Rectal smooth muscle tissue (tissue), 1 donor: ENCODE measurements around the gene ATXN7L1.

Experiments used
- H3K27ac ChIP-seq: one replicate; pipeline ENCODE4 v1.7.0; 2013; ENCODE audit warnings: low read depth, low read length, inconsistent platforms
- H3K27me3 ChIP-seq: one replicate; pipeline ENCODE4 v1.7.0; 2013; ENCODE audit warnings: low read length; ENCODE audit not compliant: control insufficient read depth, insufficient read depth
- H3K36me3 ChIP-seq: one replicate; pipeline ENCODE4 v1.7.0; 2013; ENCODE audit warnings: low read length; ENCODE audit not compliant: control insufficient read depth, insufficient read depth
- H3K4me1 ChIP-seq: one replicate; pipeline ENCODE4 v1.7.0; 2013; ENCODE audit warnings: low read length; ENCODE audit not compliant: control insufficient read depth, insufficient read depth
- H3K4me3 ChIP-seq: one replicate; pipeline ENCODE4 v1.7.0; 2013; ENCODE audit warnings: low read length
- H3K9ac ChIP-seq: one replicate; pipeline ENCODE4 v1.7.0; 2013; ENCODE audit warnings: low read length

The ATXN7L1 gene

DNA sequence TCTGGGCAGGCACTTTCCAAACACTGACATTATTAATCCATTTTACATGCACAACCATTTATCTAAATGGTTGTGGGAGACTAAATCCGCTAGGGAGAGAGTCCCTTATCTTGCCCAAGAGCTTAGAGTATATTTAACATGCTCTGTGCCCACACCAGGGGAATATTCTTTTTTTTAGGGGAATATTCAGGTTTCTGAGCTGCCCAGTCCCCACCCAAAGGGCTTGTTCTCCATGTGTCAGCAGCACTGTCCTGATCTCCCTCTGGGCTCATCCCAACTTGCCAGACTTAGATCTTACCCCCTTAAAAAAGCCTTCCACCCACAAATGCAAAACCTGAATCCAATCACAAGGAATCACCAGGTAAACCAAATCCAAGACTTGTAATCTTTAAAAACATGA lies 132.1 kb downstream of the ATXN7L1 start:
- no peak overlapping the region for H3K9ac ChIP-seq
- H3K36me3 ChIP-seq = no peaks in the 10 kb centered on the region
- H3K4me3 ChIP-seq = no peak overlapping the region
- H3K27me3 ChIP-seq = no peaks in the 10 kb centered on the region
- no peaks in the 10 kb centered on the region for H3K4me1 ChIP-seq
- no peak overlapping the region for H3K27ac ChIP-seq

DNA sequence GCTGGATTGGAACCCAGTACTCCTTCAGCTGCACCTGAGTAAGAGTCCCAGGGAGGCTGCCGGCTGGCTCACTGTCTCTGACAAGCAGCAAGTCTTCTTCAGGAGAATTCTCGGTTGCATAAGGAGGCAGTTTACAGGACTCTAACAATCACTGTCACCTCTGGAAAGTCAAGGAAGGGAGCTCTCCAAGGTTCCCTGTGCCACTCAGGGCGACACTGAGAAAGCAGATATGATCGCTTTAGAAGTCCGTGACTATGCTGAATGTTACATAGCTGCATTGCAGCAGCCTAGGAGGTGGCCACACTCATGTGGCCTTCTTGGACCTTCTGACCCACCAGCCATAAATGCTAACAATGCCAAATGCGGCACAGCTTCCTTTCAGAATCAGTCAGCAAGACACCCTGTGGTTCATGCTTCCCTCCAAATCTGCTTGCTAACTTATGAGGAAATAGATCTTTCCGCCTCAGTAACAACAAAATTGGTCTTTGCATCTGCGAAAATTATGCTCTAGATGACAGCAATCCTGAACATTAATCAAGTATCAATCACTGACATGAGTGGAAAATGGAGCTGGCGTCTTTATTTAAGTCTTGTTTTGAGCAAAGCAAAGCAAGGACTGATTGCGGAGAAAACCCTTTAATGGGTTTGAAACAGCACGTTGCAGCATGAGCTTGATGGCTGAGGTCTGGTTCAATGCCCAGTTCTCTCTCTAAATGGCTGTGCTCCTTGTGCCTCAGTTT lies 132.9 kb downstream of the ATXN7L1 start:
- Histone ChIP-seq H3K4me3 (no peak overlapping the region), H3K36me3 (no peaks in the 10 kb centered on the region), H3K27ac (no peak overlapping the region), H3K9ac (no peak overlapping the region), H3K4me1 (no peaks in the 10 kb centered on the region), H3K27me3 (no peaks in the 10 kb centered on the region)

DNA sequence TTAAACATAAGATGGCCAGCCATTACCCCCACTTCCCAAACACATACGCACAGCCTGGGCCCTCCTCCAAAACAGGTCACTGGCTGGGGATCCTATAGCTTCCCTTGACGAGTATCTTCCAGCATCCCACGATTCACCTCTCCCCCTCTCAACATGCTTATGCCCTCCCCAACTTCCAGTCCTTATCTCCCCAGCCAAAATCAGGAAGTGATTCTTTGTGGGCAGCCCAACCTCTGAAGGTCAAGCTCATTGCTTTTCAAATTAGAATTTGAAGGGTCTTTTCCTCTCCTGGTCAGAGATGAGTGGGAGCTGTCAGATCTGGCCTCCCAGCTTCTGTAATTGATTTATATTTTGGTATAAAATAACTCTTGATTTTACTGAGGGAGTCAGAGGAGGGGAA lies 133.6 kb downstream of the ATXN7L1 start:
- Histone ChIP-seq H3K36me3 (no peaks in the 10 kb centered on the region), H3K27ac (no peak overlapping the region), H3K4me3 (no peak overlapping the region), H3K9ac (no peak overlapping the region), H3K4me1 (no peaks in the 10 kb centered on the region), H3K27me3 (no peaks in the 10 kb centered on the region)

DNA sequence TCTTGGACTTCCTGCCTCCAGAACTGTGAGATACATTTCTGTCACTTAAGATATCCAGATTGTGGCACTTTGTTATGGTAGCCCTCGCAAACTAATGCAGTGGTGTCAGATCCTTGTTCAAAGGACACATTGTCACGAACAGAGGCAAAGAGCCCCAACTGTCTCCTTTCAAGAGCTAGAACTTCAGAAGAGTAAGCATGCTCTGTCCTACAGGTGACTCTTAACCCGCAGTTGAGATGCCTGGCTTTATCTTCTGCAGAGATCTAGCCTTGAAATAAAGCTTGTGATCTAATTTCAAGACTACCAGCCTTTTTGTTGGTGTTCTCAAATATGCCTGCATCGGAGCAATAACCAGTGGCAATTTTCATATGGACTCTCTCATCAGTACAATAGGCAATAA lies 134.4 kb downstream of the ATXN7L1 start:
- H3K27me3 ChIP-seq = no peaks in the 10 kb centered on the region
- H3K9ac ChIP-seq = no peak overlapping the region
- no peaks in the 10 kb centered on the region for H3K36me3 ChIP-seq
- H3K4me1 ChIP-seq = no peaks in the 10 kb centered on the region
- no peak overlapping the region for H3K4me3 ChIP-seq
- H3K27ac ChIP-seq = no peak overlapping the region

DNA sequence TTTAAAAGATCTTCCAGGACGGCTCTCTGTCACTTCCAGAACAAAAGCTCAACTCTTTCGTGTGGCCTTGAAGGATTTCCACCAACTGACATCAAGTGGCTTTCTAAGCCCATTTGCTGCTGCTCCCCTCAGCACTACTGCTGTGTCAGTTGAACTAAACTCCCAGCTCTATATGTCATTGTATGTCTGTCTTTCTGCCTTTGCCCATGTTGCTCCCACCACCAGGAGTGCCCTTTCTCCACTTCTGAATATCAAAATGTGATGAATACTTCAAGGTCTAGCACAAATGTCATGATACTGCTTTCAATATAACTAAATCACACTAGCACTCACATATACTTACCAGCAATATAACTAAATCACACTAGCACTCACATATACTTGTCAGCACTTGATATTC lies 138.3 kb downstream of the ATXN7L1 start:
- Histone ChIP-seq H3K27ac (no peak overlapping the region), H3K4me1 (peaks cover 3% of the 10 kb centered on the region), H3K27me3 (no peaks in the 10 kb centered on the region), H3K4me3 (no peak overlapping the region), H3K9ac (no peak overlapping the region), H3K36me3 (no peaks in the 10 kb centered on the region)

DNA sequence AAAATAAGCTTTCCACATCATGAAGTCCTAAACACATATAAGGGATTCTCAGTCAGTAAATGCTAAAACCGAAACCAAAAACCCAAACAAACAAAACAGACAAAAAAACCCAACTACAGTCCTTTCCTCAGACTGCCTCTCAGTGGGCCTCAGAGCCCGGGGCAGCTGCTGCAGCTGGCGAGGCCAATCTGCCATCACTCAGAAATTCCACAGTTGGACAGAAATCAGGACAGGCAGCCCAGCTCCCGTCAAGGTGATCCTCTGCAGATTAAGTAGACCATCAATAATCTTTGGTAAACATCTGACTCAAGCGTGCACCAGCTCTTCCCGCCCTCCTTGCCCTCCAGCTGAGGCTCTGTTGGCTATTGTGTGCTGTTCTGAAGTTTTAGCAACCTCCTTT lies 142.2 kb downstream of the ATXN7L1 start:
- no peak overlapping the region for H3K27ac ChIP-seq

DNA sequence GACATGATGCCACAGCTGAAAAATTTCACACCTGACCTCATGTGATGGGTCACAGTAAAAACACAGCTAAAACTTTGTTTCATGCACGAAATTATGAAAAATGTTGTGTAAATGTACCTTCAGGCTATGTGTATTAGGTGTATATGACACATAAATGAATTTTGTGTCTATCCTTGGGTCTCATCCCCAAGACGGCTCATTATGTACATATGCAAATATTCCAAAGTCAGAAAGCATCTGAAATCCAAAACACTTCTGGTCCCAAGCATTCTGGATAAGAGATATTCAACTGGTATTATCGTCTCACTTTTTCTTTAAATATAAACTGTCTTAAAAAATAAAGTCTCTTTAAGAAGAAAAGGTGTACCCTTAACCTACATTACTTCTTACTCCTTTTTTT lies 145.4 kb downstream of the ATXN7L1 start:
- no peaks in the 10 kb centered on the region for H3K36me3 ChIP-seq

More for the DNA sequence above, 142.2 kb downstream of the ATXN7L1 start:
- Histone ChIP-seq H3K9ac (no peak overlapping the region), H3K4me3 (peak overlapping the region; percentile 11), H3K36me3 (no peaks in the 10 kb centered on the region), H3K4me1 (peaks cover 3% of the 10 kb centered on the region), H3K27me3 (no peaks in the 10 kb centered on the region)

DNA sequence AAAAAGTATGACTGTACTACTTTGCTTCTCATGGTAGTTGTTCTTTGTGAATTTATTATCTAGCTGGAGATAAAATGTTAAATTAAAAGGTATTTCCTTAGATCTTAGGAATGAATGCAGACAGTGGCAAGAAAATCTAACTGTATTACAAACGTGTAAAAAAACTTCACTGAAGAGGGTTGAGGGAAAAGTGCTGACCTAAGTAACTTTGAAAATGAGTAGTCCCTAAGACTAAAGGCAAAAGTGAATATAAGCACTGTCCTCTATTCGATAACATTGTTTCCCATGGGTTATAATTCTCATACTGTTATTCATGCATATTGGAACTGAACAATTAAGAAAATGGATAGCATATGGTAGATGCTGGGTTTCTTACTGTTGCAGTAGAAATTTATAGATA lies 148.4 kb downstream of the ATXN7L1 start:
- no peaks in the 10 kb centered on the region for H3K4me1 ChIP-seq
- H3K4me3 ChIP-seq = no peak overlapping the region
- H3K9ac ChIP-seq = no peak overlapping the region
- no peak overlapping the region for H3K27ac ChIP-seq
- no peaks in the 10 kb centered on the region for H3K27me3 ChIP-seq
- H3K36me3 ChIP-seq = no peaks in the 10 kb centered on the region

More for the DNA sequence above, 145.4 kb downstream of the ATXN7L1 start:
- Histone ChIP-seq H3K4me1 (peaks cover 3% of the 10 kb centered on the region), H3K9ac (no peak overlapping the region), H3K27ac (no peak overlapping the region), H3K4me3 (no peak overlapping the region), H3K27me3 (no peaks in the 10 kb centered on the region)

DNA sequence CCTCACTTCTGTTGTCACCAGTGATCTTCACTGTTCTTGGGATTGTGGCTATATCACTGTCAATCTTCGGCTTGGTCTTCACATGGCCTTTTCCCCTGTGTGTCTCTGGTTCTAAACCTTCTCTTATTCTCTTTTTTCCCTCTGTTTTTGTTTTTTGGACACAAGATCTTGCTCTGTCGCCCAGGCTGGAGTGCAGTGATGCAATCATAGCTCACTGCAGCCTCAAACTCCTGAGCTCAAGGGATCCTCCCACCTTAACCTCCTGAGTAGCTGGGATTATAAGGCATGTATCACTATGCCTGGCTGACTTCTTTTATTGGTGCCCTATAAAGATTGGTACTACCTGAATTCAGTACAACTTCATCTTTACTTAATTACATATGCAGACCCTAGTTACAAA lies 151.7 kb downstream of the ATXN7L1 start:
- Histone ChIP-seq H3K27me3 (no peaks in the 10 kb centered on the region), H3K36me3 (no peaks in the 10 kb centered on the region), H3K9ac (no peak overlapping the region), H3K27ac (no peak overlapping the region), H3K4me3 (no peak overlapping the region), H3K4me1 (no peaks in the 10 kb centered on the region)

DNA sequence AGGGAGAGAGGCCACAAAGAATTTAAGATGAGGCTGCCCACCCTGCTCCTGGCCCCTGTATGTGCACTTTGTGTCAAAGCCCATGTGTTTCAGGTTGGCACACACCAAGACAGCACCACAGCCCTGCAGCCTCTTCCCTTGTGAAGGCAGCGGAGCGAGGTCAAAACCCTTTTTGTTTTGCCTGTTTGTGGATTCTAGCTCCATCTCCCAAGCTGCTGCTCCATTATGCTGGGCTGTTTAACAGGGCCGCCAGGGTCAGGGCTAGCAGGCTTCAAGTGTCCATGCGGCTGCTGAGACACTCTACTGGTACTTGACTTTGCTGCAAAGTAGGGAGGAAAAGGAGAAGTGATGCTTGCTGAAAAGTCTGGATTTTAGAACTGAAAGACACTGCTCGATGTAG lies 152.8 kb downstream of the ATXN7L1 start:
- Histone ChIP-seq H3K4me1 (no peaks in the 10 kb centered on the region), H3K36me3 (no peaks in the 10 kb centered on the region), H3K27me3 (no peaks in the 10 kb centered on the region), H3K27ac (no peak overlapping the region), H3K9ac (no peak overlapping the region), H3K4me3 (no peak overlapping the region)

DNA sequence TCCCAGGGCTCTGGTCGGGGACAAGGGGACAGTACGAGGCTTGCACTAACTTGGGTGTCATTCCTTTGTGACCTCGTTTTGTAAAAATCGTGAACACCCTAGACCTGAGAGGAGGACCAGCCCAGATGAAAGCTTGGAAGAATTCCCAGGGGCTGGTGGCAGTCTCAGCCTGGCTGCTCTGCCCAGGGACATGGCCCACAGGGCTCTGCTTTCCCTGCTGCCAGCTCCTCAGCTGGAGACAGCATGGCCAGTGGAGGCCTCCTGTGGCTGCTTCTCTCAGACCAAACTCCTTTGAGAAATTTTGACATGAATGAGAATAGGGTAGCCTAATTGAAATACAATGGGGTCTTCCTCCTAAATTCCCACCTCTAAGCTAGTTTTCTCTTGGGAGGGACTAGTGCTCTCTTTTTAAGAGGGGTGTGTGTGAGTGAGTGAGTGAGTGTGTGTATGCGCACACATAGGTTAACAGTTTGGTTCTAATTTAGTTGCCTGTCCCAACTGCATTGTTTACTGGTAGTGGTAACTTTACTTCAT lies 154.8 kb downstream of the ATXN7L1 start:
- no peak overlapping the region for H3K9ac ChIP-seq

DNA sequence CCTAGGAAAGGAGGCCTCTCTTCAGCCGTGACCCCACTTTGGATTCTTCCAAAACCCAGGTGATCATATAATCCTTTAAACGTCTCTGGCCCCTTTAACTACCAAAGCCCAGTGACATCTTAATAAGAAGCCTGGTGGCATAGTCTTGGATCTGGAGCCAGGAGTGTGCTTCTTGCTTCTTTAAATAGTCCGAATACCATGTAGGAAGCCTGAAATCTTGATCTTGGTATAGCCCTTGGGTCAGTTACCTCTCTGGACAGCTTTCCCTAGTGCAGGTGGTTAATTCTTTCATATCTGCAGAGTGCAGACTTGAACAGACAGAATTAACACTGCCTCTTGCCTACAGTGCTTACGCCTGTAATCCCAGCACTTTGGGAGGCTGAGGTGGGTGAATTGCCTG lies 156.5 kb downstream of the ATXN7L1 start:
- H3K4me3 ChIP-seq = no peak overlapping the region
- no peaks in the 10 kb centered on the region for H3K4me1 ChIP-seq
- H3K9ac ChIP-seq = no peak overlapping the region
- H3K27me3 ChIP-seq = no peaks in the 10 kb centered on the region
- no peaks in the 10 kb centered on the region for H3K36me3 ChIP-seq
- no peak overlapping the region for H3K27ac ChIP-seq

More for the DNA sequence above, 154.8 kb downstream of the ATXN7L1 start:
- Histone ChIP-seq H3K4me1 (no peaks in the 10 kb centered on the region), H3K27ac (no peak overlapping the region), H3K27me3 (no peaks in the 10 kb centered on the region), H3K4me3 (no peak overlapping the region), H3K36me3 (no peaks in the 10 kb centered on the region)

DNA sequence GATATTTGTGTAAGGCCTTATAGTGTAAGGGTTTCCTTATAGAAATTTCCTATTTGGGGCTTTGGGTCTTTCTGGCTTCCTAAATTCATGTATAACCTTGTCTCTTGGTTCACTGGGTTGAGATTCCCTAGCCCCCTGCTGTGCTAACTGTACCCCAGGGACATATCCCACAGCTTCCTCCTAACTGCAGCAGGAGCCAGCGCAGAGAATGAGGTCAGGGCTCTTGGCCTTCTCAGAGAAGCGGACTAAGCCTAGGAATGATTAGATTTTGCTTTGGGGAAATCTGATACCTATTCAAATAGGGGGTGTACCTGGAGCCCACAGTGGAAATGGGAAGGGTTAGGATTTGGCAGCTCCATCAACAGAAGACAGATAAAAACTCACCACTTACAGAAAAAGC lies 157.0 kb downstream of the ATXN7L1 start:
- Histone ChIP-seq H3K27me3 (no peaks in the 10 kb centered on the region), H3K27ac (no peak overlapping the region)

More for the DNA sequence above, 157.0 kb downstream of the ATXN7L1 start:
- Histone ChIP-seq H3K9ac (no peak overlapping the region), H3K4me3 (no peak overlapping the region), H3K4me1 (no peaks in the 10 kb centered on the region), H3K36me3 (no peaks in the 10 kb centered on the region)
